NCI-H2227 treated with DMSO at 0.1 percent for 48 hours (cell line): ENCODE measurements around the gene NPPA.

ENCODE experiments used
- DNase-seq: peaks from one replicate; lab custom pipeline; 2025; lab: John Stamatoyannopoulos, UW

The NPPA gene

GRCh38 chr1:11874258-11874562 lies 26.6 kb upstream of the NPPA start:
- no peak for DNase-seq

GRCh38 chr1:11873395-11874257 lies 26.0 kb upstream of the NPPA start:
- DNase-seq = no peak

- no peak for DNase-seq
Measured at GRCh38 chr1:11872545-11872944, 25.0 kb upstream of the NPPA start.

- DNase-seq = no peak
Measured at GRCh38 chr1:11869650-11870207, 22.1 kb upstream of the NPPA start.

- DNase-seq = no peak
Measured at GRCh38 chr1:11869104-11869503, 21.5 kb upstream of the NPPA start.

GRCh38 chr1:11868331-11868980 lies 20.9 kb upstream of the NPPA start:
- DNase-seq = no peak

- no peak for DNase-seq
Measured at GRCh38 chr1:11862890-11863289, 15.3 kb upstream of the NPPA start.

- DNase-seq = peak; percentile 27
Measured at GRCh38 chr1:11860587-11860986, 13.0 kb upstream of the NPPA start.

GRCh38 chr1:11860083-11860482 lies 12.5 kb upstream of the NPPA start:
- DNase-seq = no peak

GRCh38 chr1:11858968-11859871 lies 11.6 kb upstream of the NPPA start:
- no peak for DNase-seq

GRCh38 chr1:11858613-11858967 lies 11.0 kb upstream of the NPPA start, which contains the start of gene NPPB:
Gene NPPB, minus strand, starts transcription at chr1:11858945. Its CDS starts 112 bp downstream, at chr1:11858833.
- DNase-seq = no peak

- no peak for DNase-seq
Measured at GRCh38 chr1:11858158-11858557, 10.6 kb upstream of the NPPA start.

- no peak for DNase-seq
Measured at GRCh38 chr1:11857164-11857851, 9.7 kb upstream of the NPPA start.

- no peak for DNase-seq
Measured at GRCh38 chr1:11856698-11857097, 9.1 kb upstream of the NPPA start.

- DNase-seq = no peak
Measured at GRCh38 chr1:11855430-11855829, 7.8 kb upstream of the NPPA start.

GRCh38 chr1:11854519-11854918 lies 6.9 kb upstream of the NPPA start:
- no peak for DNase-seq

GRCh38 chr1:11851180-11851579 lies 3.6 kb upstream of the NPPA start:
- no peak for DNase-seq

- no peak for DNase-seq
Measured at GRCh38 chr1:11850156-11850555, 2.6 kb upstream of the NPPA start.

- DNase-seq = no peak
Measured at GRCh38 chr1:11848373-11848700, 754 bp upstream of the NPPA start.

- DNase-seq = no peak
Measured at GRCh38 chr1:11845641-11846335, 1.8 kb downstream of the NPPA start.
